Measurements from ENCODE around the gene PCDHGA12. TPM values are rescaled to one million over a fixed set of nuclear protein-coding genes. Genes with fewer than 3 reads are reported as not detected.
A peak's percentile ranks its signal among the peaks of the same experiment; 100 is the strongest.
"Not testable (repeated sequence)": the region's sequence is repeated elsewhere in the genome, so short reads cannot be mapped to it uniquely, and the experiment has no call there.

Gene PCDHGA12
- 10 to 100 TPM in 1 of 8 experiments, 1 to 10 TPM in 7; 1.0 to 16.1 (median 1.5) TPM for total RNA-seq

DNA sequence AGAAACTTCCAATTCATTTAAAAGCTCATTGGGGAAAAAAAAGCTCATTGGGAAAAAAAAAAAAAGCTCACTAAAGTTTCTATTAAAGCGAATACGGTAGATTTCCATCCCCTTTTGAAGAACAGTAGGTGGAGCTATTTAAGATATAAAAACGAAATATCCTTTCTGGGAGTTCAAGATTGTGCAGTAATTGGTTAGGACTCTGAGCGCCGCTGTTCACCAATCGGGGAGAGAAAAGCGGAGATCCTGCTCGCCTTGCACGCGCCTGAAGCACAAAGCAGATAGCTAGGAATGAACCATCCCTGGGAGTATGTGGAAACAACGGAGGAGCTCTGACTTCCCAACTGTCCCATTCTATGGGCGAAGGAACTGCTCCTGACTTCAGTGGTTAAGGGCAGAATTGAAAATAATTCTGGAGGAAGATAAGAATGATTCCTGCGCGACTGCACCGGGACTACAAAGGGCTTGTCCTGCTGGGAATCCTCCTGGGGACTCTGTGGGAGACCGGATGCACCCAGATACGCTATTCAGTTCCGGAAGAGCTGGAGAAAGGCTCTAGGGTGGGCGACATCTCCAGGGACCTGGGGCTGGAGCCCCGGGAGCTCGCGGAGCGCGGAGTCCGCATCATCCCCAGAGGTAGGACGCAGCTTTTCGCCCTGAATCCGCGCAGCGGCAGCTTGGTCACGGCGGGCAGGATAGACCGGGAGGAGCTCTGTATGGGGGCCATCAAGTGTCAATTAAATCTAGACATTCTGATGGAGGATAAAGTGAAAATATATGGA, at the start of gene PCDHGA12:
Gene PCDHGA12 (plus strand): TSS at position 176 of the 782 bp plus-strand sequence. CDS start 253 bp downstream, at position 429.
- Histone ChIP-seq H3K4me3 (no peak within 1 kb of the TSS), H3K27ac (no peak within 1 kb of the TSS), H3K4me1 (replicated peaks in 1 of 2) (no peaks in the 10 kb centered on the region)
- in situ Hi-C loops (cut with MboI; ENCODE audit: low pct_unique_long_range_greater_than_20kb in 2 of 9, low sequenced_read_pairs in 9 of 9, unreplicated experiment in 9 of 9): no loop called here
- 9 to 100% (median 94%) methylated on average over 1 to 27 of the region's 33 CpGs for WGBS, 10 experiments
- ATAC-seq (replicated peaks in 6 of 8): peak in 2 of 8 experiments; percentile 63 to 83

DNA sequence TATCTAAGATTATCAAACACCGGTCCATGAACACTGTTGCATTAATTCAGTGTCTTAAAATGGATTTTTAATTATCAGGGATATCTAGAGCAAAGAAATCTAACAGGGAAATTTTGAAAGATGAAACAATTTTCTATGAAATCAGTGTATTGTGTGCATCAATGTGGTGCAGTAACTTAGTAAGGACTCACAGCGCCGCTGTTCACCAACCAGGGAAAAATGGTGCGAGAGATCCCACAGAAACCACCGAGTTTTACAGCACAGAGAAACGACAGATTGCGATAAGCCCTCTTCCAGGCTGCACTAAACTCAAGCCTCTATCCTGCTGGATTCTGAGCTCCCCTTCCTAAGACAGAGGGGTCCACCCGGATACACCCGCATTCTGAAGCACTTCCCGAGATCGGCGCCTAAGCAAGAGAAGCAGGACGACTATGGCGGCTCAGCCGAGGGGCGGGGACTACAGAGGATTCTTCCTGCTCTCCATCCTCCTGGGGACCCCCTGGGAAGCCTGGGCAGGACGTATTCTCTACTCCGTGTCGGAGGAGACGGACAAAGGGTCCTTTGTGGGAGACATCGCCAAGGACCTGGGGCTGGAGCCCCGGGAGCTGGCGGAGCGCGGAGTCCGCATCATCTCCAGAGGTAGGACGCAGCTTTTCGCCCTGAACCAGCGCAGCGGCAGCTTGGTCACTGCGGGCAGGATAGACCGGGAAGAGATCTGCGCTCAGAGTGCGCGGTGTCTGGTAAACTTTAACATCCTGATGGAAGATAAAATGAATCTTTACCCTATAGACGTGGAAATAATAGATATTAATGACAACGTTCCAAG, 47.6 kb upstream of the PCDHGA12 start, which contains the start of gene PCDHGA7:
Gene PCDHGA7 (plus strand): TSS at position 274 of the 826 bp plus-strand sequence. CDS start 158 bp downstream, at position 432.
- no peak within 1 kb of the TSS for H3K4me3 ChIP-seq
- H3K27ac ChIP-seq: no peak within 1 kb of the TSS
- 24 to 94% (median 72%) methylated on average over 1 to 17 of the region's 37 CpGs for WGBS, 10 experiments
- no peaks in the 10 kb centered on the region for H3K4me1 ChIP-seq (replicated peaks in 1 of 2)
- ATAC-seq (replicated peaks in 6 of 8): peak in 2 of 8 experiments; percentile 47 to 64
- in situ Hi-C loops (cut with MboI; ENCODE audit: low pct_unique_long_range_greater_than_20kb in 2 of 9, low sequenced_read_pairs in 9 of 9, unreplicated experiment in 9 of 9): no loop called here

DNA sequence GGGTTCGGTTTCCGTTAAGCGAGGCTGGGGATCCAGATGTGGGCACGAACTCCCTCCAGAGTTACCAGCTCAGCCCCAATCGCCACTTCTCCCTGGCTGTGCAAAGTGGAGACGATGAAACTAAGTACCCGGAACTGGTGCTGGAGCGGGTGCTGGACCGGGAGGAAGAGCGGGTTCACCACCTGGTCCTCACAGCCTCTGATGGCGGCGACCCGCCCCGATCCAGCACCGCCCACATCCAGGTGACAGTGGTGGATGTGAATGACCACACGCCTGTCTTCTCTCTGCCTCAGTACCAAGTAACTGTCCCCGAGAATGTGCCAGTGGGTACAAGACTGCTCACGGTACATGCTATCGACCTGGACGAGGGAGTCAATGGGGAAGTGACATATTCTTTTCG, 47.0 kb upstream of the PCDHGA12 start:
- no peaks in the 10 kb centered on the region for H3K4me1 ChIP-seq (replicated peaks in 1 of 2)
- ATAC-seq (replicated peaks in 6 of 8): no peak
- 34 to 95% (median 80%) methylated on average over 1 to 16 of the region's 21 CpGs; no CpG with 5 or more reads in 3 of the 10 experiments for WGBS, 10 experiments
- no peak overlapping the region for H3K27ac ChIP-seq
- in situ Hi-C loops (cut with MboI; ENCODE audit: low pct_unique_long_range_greater_than_20kb in 2 of 9, low sequenced_read_pairs in 9 of 9, unreplicated experiment in 9 of 9): no loop called here
- H3K4me3 ChIP-seq: no peak overlapping the region

DNA sequence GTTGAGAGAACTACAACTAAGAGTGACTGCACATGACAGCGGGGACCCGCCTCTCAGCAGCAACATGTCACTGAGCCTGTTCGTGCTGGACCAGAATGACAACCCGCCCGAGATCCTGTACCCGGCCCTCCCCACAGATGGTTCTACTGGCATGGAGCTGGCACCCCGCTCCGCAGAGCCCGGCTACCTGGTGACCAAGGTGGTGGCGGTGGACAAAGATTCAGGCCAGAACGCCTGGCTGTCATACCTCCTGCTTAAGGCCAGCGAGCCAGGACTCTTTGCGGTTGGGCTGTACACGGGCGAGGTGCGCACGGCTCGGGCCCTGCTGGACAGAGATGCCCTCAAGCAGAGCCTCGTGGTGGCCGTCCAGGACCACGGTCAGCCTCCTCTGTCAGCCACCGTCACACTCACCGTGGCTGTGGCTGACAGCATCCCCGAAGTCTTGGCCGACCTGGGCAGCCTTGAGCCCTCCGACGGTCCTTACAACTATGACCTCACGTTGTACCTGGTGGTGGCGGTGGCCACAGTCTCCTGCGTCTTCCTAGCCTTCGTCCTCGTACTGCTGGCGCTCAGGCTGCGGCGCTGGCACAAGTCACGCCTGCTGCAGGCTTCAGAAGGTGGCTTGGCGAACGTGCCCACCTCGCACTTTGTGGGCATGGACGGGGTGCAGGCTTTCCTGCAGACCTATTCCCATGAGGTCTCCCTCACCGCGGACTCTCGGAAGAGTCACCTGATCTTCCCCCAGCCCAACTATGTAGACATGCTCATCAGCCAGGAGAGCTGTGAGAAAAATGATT, 45.6 kb upstream of the PCDHGA12 start:
- Histone ChIP-seq H3K4me3 (no peak overlapping the region), H3K4me1 (replicated peaks in 1 of 2) (no peaks in the 10 kb centered on the region), H3K27ac (no peak overlapping the region)
- no peak for ATAC-seq (replicated peaks in 6 of 8)
- WGBS, 10 experiments: 5 to 97% (median 86%) methylated on average over 3 to 23 of the region's 43 CpGs; no CpG with 5 or more reads in 4 of the 10 experiments
- in situ Hi-C loops (cut with MboI; ENCODE audit: low pct_unique_long_range_greater_than_20kb in 2 of 9, low sequenced_read_pairs in 9 of 9, unreplicated experiment in 9 of 9): no loop called here

DNA sequence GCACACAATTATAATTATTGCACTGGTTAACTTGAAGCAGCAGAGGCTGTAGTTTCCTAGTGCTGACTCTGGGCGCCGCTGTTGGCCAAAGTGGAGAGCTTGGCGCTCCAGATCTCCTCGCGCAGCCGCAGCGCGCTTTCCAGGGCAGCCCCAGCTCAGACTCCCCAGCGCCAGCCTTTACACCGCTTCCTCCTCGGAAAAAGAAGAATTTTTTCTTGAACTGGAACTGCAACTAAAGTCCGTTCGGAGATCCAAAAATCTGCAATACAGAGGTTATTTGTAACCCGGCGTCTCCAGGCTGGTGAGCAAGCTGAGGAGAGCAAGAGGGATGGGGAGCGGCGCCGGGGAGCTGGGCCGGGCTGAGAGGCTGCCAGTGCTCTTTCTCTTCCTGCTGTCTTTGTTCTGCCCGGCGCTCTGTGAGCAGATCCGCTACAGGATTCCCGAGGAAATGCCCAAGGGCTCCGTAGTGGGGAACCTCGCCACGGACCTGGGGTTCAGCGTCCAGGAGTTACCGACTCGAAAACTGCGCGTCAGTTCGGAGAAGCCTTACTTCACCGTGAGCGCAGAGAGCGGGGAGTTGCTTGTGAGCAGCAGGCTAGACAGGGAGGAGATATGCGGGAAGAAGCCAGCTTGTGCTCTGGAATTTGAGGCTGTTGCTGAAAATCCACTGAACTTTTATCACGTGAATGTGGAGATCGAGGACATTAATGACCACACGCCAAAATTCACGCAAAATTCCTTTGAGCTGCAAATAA, 42.6 kb upstream of the PCDHGA12 start, which contains the start of gene PCDHGB4:
Gene PCDHGB4 (plus strand): TSS at position 142 of the 755 bp plus-strand sequence. CDS start 187 bp downstream, at position 329.
- H3K4me3 ChIP-seq: peak within 1 kb of the TSS in 1 of 5 donors; percentile 46
- peak in 5 of 8 experiments; percentile 60 to 99 (median 74) for ATAC-seq (replicated peaks in 6 of 8)
- H3K4me1 ChIP-seq (replicated peaks in 1 of 2); H3K27ac ChIP-seq; in situ Hi-C loops (cut with MboI; ENCODE audit: low pct_unique_long_range_greater_than_20kb in 2 of 9, low sequenced_read_pairs in 9 of 9, unreplicated experiment in 9 of 9): not testable (repeated sequence)
- WGBS, 10 experiments: 0 to 82% (median 48%) methylated on average over 2 to 12 of the region's 40 CpGs; no CpG with 5 or more reads in 4 of the 10 experiments

DNA sequence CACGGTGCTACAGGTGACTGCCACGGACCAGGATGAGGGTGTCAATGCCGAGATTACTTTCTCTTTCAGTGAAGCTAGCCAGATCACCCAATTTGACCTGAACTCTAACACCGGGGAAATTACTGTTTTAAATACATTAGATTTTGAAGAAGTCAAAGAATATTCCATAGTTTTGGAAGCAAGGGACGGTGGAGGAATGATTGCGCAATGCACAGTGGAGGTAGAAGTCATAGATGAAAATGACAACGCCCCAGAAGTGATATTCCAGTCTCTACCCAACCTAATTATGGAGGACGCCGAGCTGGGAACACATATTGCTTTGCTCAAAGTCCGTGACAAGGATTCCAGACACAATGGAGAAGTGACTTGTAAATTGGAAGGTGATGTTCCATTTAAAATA, 41.6 kb upstream of the PCDHGA12 start:
- Histone ChIP-seq H3K27ac (no peak overlapping the region), H3K4me3 (peak overlapping the region in 1 of 5 donors; percentile 24), H3K4me1 (replicated peaks in 1 of 2) (no peaks in the 10 kb centered on the region)
- in situ Hi-C loops (cut with MboI; ENCODE audit: low pct_unique_long_range_greater_than_20kb in 2 of 9, low sequenced_read_pairs in 9 of 9, unreplicated experiment in 9 of 9): no loop called here
- 27 to 100% (median 84%) methylated on average over 3 to 9 of the region's 10 CpGs for WGBS, 10 experiments
- no peak for ATAC-seq (replicated peaks in 6 of 8)

DNA sequence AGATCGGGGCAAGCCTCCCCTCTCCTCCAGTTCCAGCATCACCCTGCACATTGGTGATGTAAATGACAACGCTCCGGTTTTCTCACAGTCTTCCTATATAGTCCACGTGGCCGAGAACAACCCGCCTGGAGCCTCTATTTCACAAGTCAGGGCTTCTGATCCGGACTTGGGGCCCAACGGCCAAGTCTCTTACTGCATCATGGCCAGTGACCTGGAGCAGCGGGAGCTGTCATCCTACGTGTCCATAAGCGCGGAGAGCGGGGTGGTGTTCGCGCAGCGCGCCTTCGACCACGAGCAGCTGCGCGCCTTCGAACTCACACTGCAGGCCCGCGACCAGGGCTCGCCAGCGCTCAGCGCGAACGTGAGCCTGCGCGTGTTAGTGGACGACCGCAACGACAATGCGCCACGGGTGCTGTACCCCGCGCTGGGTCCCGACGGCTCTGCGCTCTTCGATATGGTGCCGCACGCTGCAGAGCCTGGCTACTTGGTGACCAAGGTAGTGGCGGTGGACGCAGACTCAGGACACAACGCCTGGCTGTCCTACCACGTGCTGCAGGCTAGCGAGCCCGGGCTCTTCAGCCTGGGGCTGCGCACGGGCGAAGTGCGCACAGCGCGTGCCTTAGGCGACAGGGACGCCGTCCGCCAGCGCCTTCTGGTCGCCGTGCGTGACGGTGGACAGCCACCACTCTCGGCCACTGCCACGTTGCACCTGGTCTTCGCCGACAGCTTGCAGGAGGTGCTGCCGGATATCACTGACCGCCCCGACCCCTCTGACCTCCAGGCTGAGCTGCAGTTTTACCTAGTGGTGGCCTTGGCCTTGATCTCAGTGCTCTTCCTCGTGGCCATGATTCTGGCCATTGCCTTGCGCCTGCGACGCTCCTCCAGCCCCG, 40.9 kb upstream of the PCDHGA12 start:
- no peak overlapping the region for H3K4me3 ChIP-seq
- in situ Hi-C loops (cut with MboI; ENCODE audit: low pct_unique_long_range_greater_than_20kb in 2 of 9, low sequenced_read_pairs in 9 of 9, unreplicated experiment in 9 of 9): no loop called here
- WGBS, 10 experiments: 18 to 100% (median 92%) methylated on average over 2 to 53 of the region's 77 CpGs; no CpG with 5 or more reads in 4 of the 10 experiments
- H3K27ac ChIP-seq: no peak overlapping the region
- ATAC-seq (replicated peaks in 6 of 8): no peak
- H3K4me1 ChIP-seq (replicated peaks in 1 of 2): no peaks in the 10 kb centered on the region

DNA sequence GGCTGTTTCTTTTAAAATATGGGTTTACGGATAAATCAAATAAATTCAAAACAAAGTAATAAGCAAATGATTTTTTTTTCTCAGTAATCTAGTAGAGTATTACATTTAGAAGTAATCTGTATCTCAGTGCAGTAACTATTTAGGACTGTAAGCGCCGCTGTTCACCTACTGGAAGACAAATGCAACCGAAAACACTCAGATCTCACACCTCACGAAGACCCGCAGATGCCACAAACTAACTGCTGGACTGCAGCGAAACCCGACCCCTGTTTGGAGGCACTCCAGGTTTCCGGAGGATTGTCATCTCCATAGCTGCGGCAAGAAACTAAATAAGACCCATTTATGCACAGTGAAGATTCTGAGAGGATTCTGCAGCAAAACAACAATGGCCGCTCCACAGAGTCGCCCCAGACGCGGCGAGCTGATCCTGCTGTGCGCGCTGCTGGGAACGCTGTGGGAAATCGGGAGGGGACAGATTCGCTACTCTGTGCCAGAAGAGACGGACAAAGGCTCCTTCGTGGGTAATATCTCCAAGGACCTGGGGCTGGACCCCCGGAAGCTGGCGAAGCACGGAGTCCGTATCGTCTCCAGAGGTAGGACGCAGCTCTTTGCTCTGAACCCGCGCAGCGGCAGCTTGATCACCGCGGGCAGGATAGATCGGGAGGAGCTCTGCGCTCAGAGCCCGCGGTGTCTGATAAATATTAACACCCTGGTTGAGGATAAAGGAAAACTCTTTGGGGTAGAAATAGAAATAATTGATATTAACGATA, 37.7 kb upstream of the PCDHGA12 start, which contains the start of gene PCDHGA8:
Gene PCDHGA8 (plus strand): TSS at position 205 of the 770 bp plus-strand sequence. CDS start 181 bp downstream, at position 386.
- in situ Hi-C loops (cut with MboI; ENCODE audit: low pct_unique_long_range_greater_than_20kb in 2 of 9, low sequenced_read_pairs in 9 of 9, unreplicated experiment in 9 of 9): no loop called here
- H3K4me3 ChIP-seq: no peak within 1 kb of the TSS
- 15 to 96% (median 83%) methylated on average over 1 to 38 of the region's 38 CpGs for WGBS, 10 experiments
- ATAC-seq (replicated peaks in 6 of 8): no peak
- no peaks in the 10 kb centered on the region for H3K4me1 ChIP-seq (replicated peaks in 1 of 2)
- H3K27ac ChIP-seq: no peak within 1 kb of the TSS

DNA sequence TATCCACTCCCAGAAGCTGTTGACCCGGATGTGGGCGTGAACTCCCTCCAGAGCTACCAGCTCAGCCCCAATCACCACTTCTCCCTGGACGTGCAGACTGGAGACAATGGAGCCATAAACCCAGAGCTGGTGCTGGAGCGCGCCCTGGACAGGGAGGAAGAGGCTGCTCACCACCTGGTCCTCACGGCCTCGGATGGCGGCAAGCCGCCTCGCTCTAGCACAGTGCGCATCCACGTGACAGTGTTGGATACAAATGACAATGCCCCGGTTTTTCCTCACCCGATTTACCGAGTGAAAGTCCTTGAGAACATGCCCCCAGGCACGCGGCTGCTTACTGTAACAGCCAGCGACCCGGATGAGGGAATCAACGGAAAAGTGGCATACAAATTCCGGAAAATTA, 37.0 kb upstream of the PCDHGA12 start:
- 0 to 97% (median 90%) methylated on average over 2 to 18 of the region's 21 CpGs for WGBS, 10 experiments
- in situ Hi-C loops (cut with MboI; ENCODE audit: low pct_unique_long_range_greater_than_20kb in 2 of 9, low sequenced_read_pairs in 9 of 9, unreplicated experiment in 9 of 9): no loop called here
- no peak for ATAC-seq (replicated peaks in 6 of 8)
- H3K4me3 ChIP-seq: no peak overlapping the region
- no peaks in the 10 kb centered on the region for H3K4me1 ChIP-seq (replicated peaks in 1 of 2)
- no peak overlapping the region for H3K27ac ChIP-seq

DNA sequence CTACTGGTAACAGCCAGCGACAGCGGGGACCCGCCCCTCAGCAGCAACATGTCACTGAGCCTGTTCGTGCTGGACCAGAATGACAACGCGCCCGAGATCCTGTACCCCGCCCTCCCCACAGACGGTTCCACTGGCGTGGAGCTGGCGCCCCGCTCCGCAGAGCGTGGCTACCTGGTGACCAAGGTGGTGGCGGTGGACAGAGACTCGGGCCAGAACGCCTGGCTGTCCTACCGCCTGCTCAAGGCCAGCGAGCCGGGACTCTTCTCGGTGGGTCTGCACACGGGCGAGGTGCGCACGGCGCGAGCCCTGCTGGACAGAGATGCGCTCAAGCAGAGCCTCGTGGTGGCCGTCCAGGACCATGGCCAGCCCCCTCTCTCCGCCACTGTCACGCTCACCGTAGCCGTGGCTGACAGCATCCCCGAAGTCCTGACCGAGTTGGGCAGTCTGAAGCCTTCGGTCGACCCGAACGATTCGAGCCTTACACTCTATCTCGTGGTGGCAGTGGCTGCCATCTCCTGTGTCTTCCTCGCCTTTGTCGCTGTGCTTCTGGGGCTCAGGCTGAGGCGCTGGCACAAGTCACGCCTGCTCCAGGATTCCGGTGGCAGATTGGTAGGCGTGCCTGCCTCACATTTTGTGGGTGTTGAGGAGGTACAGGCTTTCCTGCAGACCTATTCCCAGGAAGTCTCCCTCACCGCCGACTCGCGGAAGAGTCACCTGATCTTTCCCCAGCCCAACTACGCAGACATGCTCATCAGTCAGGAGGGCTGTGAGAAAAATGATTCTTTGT, 35.7 kb upstream of the PCDHGA12 start:
- H3K4me3 ChIP-seq; H3K27ac ChIP-seq; ATAC-seq (replicated peaks in 6 of 8); in situ Hi-C loops (cut with MboI; ENCODE audit: low pct_unique_long_range_greater_than_20kb in 2 of 9, low sequenced_read_pairs in 9 of 9, unreplicated experiment in 9 of 9); H3K4me1 ChIP-seq (replicated peaks in 1 of 2): not testable (repeated sequence)
- 60 to 100% (median 88%) methylated on average over 1 to 12 of the region's 53 CpGs; no CpG with 5 or more reads in 4 of the 10 experiments for WGBS, 10 experiments
